GM03348 (cell line): ENCODE results near the gene FMNL1.

Experiments
- DNase-seq: peaks from one replicate; pipeline ENCODE4 v3.0.0; 2012; ENCODE audit warnings: low spot score

The FMNL1 gene

DNA sequence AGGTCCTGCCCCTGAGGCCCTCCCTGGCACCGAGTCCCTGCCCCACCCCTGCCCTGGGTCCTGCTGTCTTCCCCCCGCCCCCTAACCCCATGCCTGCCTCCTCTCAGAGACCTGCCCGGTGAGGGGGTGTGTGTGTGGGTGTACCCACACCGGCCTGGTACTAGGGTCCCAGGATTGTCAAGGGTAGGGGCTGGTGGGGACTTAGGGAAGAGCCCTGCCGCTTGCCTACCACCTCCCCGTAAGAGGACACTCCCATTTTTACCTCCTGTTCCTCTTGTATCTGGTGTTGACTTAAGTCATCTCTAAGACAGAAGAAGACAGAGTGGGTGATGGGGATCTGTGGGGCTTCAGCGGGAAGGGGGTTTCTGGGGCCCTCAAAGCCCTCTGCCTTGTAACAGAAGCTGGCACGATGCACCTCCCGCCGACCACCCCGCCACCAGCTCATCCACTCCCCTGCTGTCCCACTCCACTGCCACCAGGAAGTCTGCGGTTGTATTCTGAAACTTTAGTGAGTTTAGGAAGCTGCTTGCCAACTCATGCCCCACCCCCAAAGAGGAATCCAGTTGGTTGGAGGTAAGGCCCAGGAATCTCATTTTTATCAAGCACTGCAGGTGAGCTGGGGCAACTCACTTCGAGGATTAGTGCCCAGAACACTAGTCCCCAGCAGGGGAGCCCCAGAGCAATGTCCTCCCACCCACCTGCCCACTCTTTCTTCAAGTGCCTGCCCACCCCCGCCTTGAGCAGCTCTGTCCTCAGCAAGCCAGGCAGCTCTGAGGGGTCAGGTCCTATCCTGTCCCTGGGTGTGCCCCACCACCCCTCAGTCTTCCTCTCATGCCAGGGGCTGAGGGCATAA, 34.7 kb downstream of the FMNL1 start:
- DNase-seq = no peak

DNA sequence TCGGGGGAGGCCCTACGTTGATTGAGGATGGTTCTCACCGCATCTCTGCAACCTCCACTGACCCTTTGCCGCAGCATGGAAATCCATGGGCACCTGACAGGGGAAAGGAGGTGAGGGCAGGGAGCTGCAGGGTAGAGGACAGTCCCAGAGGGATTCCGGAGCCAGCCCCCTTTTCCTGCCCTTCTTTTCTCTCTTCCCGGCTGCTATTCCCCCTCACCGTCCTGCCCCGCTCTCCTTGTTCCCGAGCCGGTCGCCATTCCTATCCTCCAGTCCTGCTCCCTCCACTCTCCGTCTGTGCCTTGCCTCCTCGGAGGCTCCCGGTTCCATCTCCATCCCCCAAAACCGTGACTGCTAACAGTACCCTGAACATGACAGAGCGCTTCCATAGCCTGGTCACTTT, 35.4 kb downstream of the FMNL1 start:
- no peak for DNase-seq

DNA sequence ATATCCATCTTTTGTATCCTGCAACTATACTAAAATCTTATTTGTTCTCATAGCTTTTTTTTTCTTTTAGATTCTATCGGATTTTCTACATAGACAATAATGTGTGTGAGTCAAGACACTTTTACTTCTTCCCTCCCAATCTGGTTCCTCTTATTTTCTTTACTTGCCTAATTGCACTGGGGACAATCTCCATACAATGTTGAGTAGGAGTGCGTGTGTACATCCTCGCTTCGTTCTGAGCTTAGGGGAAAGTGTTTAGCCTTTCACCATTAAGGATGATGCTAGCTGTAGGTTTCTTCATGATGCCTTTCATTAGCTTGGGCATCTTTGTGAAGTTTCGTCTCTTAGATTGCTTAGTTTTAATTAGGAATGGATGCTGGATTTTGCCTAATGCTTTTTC, 37.3 kb downstream of the FMNL1 start:
- no peak for DNase-seq

DNA sequence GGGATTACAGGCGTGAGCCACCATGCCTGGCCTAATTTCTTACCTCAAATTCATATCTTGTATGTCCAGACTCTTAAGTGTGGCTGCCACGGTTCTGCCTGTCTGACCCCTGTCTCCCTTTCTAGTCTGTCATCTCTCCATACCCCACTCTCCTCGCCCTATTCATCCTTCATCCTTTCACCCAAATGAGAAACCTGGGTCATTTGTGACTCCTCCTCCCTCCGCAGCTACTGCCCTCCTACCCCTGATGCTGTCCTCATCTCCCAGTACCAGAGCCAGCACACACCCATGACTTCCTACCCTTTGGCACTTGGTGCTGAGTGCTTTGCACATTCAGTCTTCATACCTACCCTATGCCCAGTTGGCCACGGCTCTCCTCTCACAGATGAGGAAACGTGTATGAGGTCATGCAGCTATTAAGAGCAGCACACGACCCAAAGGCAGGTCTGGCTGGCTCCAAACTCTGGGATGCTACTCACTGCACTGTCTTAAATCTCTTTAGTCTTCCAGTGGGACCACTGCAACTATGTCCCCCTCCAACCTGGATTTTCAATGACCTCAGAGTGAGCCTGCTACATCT, 38.6 kb downstream of the FMNL1 start:
- DNase-seq = no peak

DNA sequence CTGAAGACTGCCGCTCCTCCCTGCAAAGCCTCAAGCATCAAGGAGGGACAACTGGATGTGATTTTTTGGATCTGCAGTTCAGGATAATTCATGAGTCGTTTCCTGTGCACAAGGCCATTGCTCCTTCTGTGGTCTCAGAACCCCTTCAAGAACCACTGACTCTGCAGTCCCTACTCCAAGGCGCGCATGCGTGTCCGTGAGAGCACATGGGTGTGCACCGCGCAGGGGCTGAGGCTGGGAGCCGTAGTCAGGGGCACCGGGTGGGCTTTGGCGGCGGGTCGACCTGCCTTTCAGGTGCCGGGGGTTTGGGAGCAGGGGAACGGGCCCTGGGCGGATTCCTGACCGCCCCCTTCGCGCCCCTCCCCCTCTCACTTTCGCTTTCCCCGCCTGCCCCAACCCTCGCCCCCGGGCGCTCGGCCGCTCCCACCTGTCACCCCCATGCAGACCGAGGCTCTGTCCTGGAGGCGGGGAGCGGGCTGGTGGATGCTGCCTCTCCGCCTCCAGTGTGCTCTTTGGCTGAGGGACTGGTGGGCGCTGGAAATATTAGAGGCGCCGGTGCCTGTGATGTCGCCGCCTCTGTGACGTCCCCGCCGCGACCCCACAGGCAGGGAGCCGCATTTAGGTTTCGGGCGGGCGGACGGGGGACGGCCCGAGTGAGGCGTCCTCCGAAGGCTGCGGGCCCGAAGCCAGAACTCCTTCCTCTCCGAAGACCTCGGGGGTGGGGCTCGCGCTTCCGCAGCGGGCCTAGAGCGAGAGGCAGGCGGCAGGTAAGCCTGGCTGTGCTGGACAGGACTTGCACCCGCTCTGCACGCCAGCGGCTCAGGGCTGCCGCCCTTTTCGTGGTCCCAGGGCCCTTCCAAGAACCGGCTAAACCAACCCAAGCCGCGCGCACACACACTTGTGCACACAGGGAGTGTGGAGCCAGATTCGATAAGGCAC, 40.2 kb downstream of the FMNL1 start, which contains the start of gene SPATA32:
TSS of gene SPATA32 (minus strand) at position 518 of the 939 bp plus-strand sequence. CDS start at position 440, 78 bp downstream.
- peak; percentile 70 for DNase-seq

DNA sequence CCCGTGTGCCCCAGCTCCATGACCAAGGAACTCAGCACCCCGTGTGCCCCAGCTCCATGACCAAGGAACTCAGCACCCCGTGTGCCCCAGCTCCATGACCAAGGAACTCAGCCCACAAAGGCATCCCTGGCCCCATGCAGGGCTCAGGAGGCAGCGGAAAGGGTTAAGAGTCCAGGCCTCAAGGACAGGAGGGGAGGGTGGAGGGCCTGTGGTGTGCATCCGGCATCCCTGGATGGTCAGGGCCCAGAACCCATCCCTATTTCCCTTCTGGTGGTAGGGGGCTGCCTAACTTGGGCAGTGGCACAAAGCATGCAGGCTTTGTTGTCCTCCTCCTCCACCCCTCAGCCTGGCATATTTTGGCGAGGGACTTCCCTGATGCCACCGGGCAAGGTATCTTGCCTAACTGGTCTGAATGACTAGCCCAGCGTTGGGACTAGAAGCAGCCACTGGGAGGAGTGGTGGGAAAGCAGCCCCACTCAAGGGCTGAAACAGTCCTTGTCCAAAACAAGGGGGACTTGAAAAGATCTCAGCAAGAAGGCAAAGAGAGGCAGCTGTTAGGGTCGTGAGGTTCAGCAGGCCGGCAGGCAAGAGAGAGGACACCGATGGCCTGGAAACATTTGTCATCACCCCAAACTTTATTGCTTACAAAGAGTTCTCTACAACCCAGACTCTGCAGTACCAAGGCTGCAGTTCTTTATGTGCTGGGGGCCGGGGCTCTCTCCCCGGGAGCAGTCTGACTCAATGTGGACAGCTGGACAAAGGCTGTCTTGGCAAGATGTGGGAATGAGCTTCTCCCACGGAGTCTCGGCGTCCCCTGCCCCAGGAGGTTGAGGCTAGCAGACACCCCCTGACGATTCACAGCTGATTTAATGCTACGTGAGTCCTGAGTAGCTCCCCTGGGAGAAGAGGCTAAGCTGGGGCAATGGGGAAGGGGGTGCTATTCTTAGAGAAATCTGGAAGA, 41.1 kb downstream of the FMNL1 start:
- DNase-seq = no peak

DNA sequence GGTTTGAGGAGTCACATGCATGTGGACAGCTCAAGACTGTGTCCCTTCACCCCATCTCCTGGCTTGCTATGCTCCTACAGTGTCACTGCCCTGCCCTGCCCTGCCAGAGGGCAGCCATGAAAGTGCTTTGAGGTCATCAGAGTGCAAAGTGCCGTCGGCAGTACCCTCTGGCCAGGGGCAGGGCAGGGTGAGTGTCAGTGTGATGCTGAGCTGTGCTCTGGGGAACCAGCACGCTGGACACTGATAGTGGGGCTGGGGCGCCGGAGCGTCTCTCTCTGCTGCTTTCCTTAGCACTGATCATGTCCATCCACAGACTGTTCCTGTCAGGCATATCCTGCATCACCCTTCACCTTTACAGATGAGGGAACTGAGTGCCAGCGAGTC, 41.8 kb downstream of the FMNL1 start:
- no peak for DNase-seq

DNA sequence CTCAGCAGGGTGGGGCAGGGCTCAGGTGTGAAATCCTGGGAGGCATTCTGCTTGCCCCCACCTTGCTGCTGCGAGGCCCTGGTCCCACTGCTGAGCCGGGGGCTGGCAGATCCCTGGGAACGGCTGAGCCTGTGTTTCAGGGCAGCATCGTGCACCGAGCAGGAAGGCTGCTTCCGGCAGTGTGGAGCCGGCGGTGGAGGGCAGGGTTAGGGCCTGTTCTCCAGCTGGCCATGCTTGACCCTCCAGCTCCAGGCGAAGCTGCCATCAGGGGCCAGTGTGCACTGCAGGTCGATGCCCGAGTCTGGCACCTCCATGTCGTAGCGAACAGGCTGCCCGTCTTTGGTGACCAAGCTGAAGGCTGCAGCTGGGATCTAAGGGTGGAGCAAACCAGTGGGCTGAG, 42.7 kb downstream of the FMNL1 start:
- no peak for DNase-seq

DNA sequence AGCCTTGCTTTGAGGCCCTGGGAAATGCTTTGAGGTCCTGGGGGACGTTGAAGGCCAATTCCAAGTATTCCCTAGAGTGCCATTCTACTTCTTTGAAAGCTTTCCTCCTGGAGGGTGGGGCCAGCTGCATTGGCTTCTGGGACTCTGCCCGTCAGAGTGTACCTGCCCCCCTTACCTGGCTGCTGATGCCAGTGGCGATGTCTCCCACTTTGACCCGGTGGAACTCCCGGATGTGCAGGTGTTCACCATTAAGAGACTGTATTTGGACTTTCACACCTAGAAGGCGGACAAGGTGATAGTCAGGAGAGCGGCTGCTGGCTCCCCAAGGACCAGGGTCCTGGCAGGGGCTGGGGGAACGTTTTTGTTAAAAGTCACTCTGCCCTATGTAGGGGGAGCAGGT, 43.3 kb downstream of the FMNL1 start:
- DNase-seq = no peak

DNA sequence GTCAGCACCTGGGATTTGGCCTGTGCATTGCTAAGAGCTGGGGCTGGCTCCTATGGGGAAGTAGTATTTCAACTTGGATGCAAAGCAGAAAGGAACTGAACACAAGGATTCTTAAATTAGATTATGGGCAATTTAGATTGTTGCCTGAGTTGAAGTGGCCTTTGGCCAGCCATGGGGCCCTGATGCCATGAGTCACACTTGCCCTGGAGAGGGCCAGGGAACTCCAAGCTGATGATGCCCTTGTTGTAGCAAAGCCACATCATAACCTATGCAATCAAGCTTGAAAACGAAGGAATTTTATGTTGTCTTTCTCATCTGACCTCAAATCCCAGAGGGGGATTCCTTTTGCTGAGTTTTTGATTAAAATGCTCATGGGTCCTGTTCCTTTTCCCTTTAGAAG, 44.1 kb downstream of the FMNL1 start:
- peak; percentile 86 for DNase-seq

DNA sequence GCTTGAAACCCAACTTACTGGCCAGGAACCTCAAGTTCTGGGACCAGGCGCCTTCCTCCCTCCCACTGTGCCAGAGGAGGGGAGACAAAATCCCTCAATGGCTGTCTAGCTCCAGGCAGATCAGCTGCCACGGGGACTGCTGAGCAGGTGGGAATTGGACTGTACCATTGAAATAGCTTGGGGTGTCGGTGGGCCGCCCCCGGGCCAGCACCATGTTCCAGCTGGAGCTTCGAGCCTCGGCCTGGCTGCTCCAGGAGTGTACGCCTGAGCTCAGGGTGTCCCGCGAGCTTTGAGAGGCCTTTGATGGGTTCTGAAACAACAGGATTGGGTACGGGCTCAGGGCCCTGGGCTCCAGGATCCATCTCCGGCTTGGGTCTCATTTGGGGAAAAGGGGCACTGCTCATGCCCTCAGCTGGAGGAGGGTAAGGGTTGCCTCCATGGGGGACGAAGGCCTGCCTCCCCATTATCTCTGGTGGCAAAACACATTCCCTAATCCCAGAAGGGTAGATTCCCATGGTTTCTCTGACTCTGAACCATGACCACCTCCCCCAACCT, 44.8 kb downstream of the FMNL1 start:
- no peak for DNase-seq

DNA sequence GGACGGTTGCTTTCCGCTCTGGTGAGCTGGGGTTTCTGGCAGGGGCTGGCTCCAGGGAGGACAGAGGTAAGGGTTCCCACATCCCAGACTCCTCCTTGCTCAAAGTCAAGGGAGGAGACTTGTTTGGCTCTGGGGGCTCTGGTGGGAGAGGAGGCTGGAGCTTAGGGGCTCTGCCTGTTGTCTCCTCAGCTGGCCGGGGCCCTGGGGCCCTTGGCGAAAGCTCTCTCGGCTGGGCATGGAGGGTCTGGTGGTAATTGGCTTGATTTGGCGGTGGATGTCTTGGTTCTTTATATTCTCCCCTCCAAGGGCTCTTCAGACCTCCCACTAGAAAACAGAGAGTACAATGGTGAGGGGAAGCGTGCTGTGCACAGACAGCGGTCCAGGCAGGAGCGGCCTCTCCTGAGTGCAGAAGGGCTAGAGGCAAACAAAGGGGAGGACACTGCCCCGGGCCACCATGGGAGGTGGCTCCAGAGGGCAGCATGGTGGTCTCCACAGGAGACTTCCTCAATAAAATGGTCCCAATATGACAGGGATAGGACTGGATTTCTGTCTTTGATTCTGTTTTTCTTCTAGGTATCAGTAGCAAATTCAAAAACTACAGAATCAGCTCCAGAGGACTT, 45.9 kb downstream of the FMNL1 start:
- DNase-seq = no peak

DNA sequence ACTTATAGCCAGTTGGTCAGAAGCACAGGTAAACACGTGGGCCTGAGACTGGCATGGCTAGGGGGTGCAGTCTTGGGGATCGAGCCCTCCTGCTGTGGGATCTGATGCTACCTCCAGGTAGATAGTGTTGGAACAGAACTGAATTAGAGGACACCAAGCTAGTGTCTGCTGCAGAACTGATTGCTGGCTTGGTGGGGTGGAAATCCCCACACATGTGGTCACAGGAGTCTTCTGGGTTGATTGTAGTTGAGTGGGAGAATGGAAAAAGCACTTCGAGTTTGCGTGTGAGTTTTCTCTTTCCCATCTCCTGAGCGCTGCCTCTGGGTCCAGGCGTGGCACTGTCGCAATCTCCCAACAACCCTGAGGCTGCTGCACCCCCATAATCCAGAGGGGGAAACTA, 48.2 kb downstream of the FMNL1 start:
- no peak for DNase-seq

DNA sequence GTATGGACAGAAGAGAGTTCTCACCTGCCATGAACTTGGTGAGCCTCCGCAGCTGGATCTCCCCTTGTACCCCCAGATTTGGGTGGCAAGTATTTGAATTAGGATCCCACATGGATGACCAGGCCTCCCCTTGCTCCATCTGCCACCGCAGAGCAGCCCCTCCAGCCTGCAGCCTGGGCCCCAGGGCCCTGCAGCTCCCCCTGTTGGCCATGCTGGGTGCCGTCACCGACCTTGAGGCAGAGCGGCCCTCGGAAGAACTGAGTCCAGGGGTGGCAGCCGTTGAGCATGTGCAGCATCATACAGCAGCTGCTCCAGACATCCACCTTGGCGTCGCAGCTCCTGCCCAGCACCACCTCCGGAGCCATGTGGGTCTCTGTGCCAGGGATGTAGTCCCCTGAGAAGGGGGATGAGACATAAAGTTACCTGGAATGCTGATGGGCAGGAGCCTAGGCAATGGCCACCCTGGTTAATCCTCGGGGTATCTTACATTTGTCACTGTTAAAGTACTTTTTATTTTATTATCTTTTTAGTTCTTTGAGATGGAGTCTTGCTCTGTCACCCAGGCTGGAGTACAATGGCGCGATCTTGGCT, 49.2 kb downstream of the FMNL1 start:
- no peak for DNase-seq

DNA sequence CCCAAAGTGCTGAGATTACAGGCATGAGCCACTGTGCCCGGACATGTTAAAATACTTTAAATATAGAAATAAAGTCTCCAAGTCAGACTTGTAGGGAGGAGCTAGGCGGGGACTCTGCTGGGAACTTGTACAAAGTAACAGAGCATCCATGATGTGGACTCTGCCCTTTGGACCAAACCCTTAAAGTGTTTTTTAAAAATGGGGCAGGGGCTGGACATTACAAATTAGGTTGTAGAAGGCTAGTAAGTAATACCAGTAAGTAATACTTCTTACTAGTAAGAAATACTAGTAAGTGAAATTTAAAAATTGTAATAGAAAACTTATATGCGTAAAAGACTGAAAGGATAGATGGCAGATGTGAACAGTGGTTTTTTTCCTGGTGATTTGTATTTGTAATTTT, 49.9 kb downstream of the FMNL1 start:
- no peak for DNase-seq

DNA sequence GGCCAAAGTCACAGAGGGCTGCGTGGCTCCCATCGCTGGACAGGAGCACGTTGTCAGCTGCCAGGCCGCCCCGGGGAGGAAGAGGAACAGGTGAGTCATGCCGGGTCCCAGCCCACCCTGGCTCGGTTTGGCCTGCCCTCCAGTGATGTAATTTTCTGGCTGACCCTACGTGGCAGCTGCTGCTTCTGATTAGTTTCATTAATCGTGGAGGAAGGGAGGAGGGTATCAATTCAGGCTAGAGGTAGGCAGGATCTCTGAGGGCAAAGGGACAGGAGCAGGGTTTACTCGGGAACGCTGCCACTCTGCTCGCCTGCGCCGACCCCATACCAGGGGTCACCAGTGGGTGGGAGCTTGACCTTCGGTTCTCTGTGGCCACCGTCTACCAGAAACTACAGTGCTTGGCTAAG, 51.9 kb downstream of the FMNL1 start:
- no peak for DNase-seq

DNA sequence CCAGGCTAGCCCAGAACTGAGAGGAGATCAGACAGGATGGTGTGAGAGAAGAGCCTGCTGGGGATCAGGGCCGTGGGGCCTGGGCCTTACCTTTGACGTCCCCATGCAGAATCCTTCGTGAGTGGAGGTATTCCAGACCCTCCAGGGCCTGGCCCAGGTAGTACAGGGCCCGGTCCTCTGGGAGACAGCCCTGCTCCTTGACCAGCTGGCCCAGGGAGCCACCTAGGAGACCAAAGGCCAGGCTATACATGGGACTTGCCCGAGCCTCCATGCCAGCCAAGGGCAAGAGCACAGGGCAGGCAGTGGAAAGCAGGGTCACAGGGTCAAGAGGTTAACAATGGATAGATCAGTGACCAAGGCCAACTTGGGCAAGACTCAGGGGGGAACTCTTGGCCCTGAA, 52.3 kb downstream of the FMNL1 start:
- no peak for DNase-seq

DNA sequence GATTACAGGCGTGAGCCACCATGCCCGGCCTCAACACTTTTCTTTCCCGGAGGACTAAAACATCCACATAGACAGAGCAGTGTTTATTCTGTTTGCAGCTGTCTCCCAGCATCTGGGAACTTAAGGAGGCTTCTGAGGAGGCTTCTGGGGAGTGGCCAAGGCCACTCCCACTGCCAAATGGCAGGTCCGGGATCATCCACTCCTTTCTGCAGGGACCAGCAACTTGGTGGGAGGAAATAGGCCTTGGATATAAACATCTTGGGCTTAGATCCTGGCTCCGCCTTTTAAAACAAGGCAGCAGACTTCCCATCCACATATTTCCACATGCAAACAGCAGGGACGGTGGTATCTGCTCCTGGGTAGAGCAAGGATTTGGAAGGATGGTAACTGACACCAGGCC, 54.3 kb downstream of the FMNL1 start:
- no peak for DNase-seq

DNA sequence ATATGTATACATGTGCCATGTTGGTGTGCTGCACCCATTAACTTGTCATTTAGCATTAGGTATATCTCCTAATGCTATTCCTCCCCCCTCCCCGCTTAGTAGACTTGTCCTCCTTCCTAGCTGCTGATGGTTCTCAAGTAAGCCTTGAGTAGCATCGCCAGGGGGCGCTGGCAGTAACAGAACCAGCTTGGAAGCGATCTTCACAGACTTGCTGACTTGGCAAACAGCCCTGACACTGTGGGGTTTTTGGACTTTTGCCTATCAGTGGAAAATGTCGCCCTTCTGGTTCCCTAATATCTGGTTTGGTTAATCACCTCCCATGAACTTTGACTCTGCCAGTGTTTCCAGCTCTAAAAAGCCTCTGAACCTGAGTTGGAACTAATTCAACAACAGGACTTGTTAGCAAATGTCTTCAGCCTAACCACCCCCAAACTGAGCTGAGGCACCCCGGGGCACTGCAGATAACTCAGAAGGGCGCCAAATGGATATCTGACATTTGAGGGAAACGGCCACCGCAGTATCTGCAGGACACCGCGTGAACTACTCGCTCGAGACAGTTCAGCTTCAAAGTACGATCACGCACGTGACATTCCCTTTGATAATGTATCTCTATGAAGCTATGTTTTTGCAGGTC, 55.6 kb downstream of the FMNL1 start:
- peak; percentile 83 for DNase-seq

DNA sequence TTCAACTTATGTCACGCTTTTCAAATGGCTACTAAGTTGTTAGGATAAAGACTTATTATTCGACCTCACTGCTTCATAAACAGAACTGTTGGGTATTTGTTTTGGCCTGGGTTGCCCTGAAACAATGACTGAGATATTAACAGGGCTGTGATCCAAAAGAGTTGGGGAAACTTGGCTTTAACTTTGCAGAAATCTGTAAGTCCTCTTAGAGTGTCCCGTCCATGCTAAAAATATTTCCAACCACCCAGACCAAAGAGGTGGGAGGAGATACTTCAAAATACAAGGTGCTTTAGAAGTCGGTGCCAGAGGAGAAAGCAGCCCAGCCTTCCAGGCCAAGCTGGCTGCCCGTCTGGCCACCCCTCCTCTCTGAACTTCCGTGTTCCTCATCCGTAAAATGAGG, 56.3 kb downstream of the FMNL1 start:
- DNase-seq = no peak
